SH-SY5Y (cell line): Measurements from ENCODE around the gene LRRC72.

ENCODE experiments used
- GATA2 ChIP-seq: IDR thresholded peaks from 2 replicates; pipeline ENCODE4 v1.6.1; 2011; ENCODE audit warnings: mild to moderate bottlenecking, low read depth, low read length
- GATA3 ChIP-seq: IDR thresholded peaks from 2 replicates; pipeline ENCODE4 v1.6.1; 2011; ENCODE audit warnings: low read depth, mild to moderate bottlenecking, low read length, moderate library complexity

The LRRC72 gene

DNA sequence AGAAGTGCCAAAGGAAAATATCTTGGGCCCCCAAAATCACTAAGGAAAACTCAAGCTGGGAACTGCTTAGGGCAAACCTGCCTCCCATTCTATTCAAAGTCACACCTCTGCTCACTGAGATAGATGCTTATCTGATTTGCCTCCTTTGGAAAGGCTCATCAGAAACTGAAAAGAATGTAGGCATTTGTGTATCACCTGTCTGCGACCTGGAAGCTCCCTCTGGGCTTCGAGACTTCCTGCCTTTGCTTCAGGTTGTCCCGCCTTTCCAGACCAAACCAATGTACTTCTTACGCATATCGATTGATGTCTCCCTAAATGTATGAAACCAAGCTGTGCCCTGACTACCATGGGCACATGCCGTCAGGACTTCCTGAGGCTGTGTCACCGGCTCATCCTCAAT lies 14.5 kb upstream of the LRRC72 start:
- TF ChIP-seq GATA3 (no peak), GATA2 (no peak)

DNA sequence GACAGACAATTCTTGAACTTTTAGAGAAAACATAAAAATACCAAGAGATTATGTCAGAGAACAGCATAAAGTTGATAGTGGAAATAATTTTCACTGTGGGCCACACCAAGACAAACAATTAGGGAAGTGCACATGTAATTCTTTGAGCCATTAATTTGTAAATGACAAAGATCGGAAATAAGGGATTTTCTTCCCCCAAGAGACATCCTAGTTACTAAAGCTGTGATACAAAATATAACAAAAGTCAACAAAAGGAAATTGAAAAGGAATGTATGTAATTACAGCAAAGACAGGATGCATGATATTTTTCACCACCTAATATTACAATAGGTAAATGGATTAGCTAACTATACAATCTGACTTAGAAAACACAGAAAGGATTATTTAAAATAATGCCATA lies 12.4 kb upstream of the LRRC72 start:
- TF ChIP-seq GATA3 (no peak), GATA2 (no peak)

DNA sequence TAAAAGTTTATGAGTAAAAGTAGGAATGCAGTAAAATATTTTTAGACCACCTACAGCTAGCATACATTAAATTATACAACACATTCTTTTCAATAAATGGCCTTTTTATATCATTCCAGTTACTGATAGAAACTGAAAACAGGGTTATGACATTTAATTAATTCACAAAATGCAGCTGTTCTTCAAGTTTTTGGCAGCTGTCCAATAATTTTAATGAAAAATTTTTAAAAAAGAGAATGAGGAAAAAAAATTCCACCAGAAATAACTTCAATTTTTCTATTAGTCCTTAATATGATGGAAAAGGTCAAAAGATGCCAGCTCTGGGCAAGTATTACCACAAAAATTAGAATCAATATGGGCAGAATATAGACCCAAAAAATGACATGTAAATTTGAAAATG lies 11.9 kb upstream of the LRRC72 start:
- TF ChIP-seq GATA3 (no peak), GATA2 (no peak)

DNA sequence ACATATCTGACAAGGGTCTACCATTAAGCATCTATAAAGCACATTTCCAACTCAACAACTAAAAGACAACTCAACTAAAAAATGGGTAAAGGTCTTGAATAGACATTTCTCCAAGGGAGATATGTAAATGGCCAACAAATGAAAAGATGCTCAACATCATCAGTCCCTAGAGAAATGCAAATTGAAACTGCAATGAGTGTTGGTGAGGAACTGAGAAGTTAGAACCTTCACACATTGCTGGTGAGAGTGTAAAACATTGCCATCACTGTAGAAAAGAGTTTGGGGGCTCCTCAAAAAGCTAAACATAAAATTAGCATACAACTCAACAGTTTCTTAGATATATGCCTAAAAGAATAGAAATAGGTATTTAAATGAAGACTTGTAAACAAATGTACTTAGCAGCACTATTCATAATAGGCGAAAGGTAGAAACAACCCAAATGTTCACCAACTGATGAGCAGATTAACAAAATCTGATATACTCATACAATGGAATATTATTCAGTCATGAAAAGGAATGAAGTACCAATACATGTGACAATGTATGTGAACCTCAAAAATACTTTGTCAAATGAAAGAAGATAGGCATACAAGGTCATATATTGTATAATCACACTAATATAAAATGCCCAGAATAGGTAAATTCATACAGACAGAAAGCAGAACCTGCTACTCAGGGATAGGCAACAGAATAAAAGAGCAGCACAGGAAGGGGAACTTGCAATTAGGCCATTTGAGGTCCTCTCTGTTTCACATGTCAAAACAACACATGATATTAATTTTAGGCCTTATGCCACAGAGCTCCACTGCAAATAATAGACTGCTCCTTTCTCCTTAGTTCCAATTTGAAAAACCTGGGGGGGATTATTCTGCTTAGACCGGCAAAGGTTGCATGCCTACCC lies 10.6 kb upstream of the LRRC72 start:
- no peak for TF ChIP-seq GATA2

DNA sequence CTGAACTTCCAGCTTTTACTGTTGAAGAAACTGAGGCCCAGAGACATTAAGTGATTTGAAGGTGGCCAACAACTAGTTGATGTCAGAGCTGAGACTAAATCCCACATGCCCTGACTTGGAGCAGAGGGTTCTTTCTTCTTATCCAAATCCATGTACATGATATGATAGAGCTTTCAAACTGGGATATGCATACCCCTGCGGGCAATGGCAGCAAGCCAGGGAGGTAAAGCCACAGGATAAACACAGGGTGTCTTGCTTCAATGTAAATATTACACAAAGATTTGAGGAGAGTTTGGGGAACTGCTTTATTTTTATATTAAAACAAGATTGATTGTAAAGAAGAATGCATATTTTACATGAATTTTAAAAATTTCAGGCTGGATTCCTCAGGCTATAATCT lies 2.3 kb upstream of the LRRC72 start:
- no peak for TF ChIP-seq GATA2
- TF ChIP-seq GATA3: no peak

DNA sequence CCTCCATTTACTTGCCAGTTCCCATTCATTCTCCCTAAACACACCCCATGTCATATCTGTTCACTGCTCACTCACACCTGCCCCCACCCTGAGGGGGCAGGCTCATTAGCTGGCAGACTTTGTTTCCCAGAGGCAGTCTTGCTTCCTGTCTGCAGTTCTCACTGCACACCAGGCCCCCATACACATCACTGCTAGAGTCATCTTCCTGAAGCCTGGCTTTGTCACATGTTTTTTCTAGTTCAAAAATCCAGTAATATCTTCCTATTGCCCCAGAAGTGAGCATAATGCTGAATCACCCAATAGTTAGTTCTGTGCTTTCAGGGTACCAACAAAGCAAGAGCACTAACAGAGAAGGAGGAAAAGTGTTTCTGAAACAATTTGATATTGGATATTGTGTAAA lies 1.9 kb downstream of the LRRC72 start:
- no peak for TF ChIP-seq GATA2
- no peak for TF ChIP-seq GATA3

DNA sequence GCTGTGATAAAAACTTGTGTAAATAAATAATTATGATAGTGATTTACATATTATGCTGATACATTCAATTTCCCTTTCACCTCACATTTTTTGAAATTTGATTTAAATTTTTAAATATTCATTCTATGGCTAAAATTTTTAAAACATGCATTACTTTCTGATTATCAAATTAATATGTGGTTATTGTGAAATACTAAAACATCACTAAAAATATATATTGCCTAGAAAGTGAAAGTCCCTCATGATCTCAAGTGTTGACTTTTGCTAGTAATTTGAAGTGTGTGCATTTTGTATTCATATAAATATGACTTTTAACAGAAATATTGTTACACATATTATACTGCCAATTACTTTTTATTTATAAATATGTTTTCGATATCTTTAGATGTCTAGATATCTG lies 3.1 kb downstream of the LRRC72 start:
- TF ChIP-seq GATA3 (no peak), GATA2 (no peak)

DNA sequence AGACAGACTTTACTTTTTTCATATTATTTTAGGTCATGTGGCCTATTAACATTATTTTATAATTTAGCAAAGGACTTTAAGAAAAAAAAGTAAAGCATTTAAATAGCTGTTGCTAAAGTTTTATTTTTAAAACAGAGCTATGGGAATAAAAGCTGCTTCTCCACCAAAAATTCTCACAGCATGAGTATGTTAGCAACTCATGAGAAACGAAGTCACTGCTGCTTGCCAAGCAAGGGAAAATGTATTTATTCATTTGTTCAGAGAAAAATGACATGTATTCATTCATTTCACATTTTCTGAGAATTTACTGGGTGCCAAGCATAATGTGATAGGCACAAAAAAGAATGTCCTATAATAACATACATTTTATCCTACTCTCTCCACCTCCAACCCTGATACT lies 5.1 kb downstream of the LRRC72 start:
- TF ChIP-seq GATA3 (no peak), GATA2 (no peak)

DNA sequence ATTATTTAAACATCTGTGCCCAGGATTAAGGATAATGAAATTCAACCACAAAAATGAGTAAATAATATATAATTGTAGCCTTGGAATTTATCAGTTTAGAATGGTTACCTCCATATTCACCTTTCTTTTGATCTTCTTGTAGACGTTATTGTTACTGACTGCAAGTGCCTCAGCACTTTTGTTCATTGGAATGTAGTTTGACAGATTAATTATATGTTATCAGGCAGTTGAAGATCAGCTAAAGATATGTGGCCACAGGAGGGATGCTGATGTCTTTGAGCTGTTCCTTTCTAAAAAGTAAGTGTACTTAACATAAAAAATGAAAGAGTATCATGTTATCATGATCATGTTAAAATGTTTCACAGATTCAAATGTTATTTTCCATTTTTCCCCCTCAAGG lies 5.6 kb downstream of the LRRC72 start:
- TF ChIP-seq GATA3: no peak
- TF ChIP-seq GATA2: no peak

DNA sequence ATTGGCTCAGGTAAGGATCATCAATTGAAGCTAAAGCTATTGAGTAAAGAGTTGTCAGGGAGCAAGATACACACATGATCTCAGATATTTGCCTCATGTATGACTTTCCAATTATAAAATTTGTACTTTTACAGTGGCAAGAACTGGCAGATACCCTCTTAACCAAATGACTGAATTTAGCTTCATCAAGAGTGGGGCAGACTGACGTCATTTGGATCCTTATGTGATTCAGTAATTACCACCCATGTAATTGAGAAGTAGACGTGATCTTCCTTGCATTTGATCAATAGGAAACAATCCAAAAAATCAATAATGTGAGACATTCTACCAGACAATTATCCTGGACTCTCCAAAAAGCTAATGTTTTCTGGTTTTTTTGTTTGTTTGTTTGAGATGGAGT lies 8.9 kb downstream of the LRRC72 start:
- TF ChIP-seq GATA2: no peak
- TF ChIP-seq GATA3: no peak

DNA sequence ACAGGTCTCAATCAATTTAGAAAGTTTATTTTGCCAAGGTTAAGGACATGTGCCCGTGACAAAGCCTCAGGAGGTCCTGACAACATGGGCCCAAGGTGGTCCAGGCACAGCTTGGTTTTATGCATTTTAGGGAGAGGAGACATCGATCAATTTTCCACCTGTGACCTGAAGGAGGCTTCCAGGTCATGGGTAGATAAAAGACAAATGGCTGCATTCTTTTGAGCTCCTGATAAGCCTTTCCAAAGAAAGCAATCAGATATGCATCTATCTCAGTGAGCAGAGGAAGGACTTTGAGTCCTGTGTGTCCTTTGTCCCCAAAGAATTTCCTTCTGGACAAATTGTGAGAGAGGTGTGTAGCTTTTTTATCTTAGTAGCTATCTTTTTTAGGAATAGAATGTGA lies 15.8 kb downstream of the LRRC72 start:
- no peak for TF ChIP-seq GATA2
- TF ChIP-seq GATA3: no peak

DNA sequence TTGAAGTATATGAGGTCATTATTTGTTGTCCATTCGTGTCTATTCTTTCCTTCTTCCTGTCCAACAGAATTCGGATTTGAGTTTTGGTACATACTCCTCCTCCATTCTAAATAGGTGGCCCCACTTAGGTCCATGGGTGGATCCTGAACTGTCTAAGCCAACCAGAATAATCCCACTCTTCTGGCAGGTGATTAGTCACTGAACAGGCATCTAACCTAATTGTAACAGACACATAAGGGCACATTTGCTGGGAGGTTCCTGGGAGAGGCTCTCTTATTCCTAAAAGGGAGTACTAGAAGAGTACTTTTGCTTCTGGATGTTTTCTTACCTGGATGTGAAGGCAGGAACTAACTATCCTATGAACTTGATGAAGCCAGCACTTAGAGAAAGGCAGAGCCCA lies 16.8 kb downstream of the LRRC72 start:
- TF ChIP-seq GATA3 (no peak), GATA2 (no peak)

DNA sequence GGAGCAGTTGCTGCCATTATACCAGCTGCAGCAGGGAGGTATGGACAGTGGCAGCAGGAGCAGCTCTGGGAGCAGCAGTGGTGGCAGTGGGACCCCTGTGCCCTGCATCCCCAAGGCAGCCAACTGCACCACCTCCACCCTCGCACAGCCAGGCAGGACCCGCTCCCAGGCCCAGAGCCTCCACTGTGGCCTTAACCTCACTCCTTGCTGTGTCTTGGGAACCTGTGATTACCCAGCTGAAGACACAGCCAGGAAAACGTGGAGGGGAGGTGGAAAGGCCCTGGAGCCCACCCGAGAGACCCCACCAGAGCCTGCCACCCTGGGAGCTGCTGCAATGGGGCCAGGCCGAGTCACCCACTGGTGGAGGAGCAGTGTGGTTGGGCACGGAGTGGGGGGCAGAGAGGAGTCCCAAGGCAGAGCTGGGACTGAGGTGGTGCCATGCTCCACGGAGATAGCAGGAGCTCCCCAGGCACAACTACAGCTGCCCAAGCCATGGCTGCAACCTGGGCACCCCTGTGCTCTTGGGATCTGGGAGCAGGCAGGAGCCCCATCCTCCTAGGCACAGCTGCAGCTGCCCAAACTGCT lies 20.4 kb downstream of the LRRC72 start:
- TF ChIP-seq GATA2: no peak
- no peak for TF ChIP-seq GATA3

DNA sequence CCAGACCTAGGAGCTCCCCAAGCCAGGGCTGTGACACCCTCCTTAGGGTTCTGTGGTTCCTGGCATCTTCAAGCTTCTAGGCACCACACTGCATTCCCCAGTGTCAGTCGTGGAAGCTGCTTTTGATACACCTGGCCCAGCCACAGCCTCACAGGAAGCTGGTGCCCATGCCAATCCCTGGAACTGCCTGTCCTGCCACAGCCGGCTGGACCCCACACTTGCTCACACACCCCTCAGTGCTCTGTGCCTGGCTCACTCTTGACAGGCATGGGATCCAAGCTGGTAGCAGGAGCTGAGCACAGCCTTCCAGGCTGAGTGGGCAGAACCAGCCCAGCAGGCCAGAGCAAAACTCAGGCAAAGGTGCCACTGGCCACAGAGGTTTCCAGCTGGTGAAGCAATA lies 21.8 kb downstream of the LRRC72 start:
- TF ChIP-seq GATA2 (no peak), GATA3 (no peak)

DNA sequence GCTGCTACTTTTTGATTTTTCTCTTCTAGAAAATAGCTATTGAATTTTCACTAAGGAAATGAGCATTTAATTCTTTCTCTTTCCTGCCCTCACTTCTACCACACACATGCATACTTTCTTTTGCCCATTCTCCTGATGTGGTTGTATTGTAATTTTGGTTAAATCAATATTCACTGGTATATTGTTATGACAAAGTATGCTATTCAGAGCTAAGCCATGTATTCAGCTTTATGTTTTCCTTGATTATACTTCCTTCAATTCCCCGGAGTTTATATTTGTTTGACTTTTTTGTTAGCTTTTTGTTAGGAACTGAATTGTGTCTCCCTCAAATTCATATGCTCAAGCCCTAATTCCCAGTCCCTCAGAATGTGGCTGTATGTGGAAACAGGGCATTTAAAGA lies 24.0 kb downstream of the LRRC72 start:
- TF ChIP-seq GATA2 (no peak), GATA3 (no peak)

DNA sequence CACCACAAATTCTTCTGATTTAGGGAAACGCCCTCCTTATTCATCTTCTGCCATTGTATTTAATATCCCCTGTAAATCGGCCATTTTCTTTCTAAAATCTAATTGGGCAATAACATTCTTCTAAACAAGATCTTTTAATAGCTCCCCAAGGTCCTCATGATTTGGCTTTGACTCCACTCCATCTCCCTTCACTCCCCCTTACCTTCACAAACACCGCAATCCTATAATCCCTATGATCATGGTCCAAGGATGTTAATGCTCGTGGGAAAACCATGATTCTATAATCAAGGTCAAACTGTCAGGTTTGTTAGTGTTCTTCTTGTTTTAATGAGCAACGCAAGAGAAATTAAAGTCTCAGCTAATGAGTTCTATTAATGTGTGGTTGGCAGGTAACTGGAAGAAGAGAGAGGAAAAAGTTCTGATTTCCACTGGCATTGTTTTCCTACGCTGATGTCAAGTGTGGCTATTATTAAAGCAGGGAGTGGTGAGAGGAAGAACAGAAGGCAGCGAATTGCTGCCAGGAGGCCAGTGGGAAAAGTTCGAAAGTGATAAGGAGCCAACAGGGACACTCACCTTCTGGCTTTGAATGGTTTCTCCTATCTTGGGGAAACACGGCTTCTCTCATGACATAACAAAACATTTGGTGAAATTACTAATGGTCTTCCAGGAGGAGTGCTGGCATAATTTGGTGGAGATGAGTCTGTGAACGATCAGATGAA lies 28.1 kb downstream of the LRRC72 start:
- TF ChIP-seq GATA3: no peak
- TF ChIP-seq GATA2: no peak
